GM10266 (cell line): ENCODE data around the gene ATP8A2.

ENCODE experiments used
- DNase-seq: peaks from one replicate; pipeline ENCODE4 v3.0.0; 2012; ENCODE audit errors: extremely low spot score
- TF ChIP-seq, protein P1 (sequence below): IDR thresholded peaks from 2 replicates; pipeline ENCODE4 v1.5.1; 2012; ENCODE audit warnings: mild to moderate bottlenecking, low read depth; ENCODE audit not compliant: control insufficient read depth, insufficient read depth; ENCODE audit errors: missing control alignments

ATP8A2 gene

DNA sequence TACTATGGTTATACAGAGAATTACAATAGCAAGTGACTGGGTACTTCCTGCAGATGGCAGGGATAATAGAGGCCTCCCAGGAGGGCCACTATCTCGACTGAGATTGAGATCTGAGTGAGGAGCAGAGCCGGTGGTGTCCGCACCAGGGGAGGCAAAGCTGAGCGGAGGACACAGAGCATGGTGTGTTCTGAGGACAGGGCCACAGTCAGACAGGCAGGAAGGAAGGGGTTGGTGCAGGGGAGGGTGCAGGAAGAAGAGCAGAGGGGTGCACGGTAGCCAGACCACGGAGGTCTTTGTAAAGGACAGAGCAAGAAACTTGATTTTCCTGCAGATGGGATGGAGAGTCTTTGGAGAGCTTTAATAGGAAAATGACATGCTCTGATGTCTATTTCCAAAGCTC, 527.7 kb downstream of the ATP8A2 start:
- TF ChIP-seq, protein P1, sequence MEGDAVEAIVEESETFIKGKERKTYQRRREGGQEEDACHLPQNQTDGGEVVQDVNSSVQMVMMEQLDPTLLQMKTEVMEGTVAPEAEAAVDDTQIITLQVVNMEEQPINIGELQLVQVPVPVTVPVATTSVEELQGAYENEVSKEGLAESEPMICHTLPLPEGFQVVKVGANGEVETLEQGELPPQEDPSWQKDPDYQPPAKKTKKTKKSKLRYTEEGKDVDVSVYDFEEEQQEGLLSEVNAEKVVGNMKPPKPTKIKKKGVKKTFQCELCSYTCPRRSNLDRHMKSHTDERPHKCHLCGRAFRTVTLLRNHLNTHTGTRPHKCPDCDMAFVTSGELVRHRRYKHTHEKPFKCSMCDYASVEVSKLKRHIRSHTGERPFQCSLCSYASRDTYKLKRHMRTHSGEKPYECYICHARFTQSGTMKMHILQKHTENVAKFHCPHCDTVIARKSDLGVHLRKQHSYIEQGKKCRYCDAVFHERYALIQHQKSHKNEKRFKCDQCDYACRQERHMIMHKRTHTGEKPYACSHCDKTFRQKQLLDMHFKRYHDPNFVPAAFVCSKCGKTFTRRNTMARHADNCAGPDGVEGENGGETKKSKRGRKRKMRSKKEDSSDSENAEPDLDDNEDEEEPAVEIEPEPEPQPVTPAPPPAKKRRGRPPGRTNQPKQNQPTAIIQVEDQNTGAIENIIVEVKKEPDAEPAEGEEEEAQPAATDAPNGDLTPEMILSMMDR: no peak
- DNase-seq: no peak

DNA sequence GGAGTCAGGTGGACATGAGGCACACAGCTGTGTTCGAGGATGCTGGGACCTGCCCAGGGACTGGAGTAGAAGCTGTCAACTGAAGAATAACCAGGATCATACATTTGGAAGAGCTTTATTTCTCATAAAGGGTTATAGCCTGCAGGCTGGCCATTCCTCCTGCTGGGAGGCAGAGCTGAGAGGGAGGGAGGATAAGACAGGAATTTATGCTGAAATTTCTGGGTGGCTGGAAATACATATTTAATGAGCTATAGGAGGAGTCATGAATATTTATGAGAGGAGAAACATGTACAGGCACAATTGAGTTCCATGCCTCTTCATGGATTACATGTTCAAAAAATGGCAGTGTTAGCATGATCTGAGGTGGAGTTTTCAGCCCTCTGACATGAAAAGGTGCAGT, 528.2 kb downstream of the ATP8A2 start:
- TF ChIP-seq, protein P1: no peak
- no peak for DNase-seq

DNA sequence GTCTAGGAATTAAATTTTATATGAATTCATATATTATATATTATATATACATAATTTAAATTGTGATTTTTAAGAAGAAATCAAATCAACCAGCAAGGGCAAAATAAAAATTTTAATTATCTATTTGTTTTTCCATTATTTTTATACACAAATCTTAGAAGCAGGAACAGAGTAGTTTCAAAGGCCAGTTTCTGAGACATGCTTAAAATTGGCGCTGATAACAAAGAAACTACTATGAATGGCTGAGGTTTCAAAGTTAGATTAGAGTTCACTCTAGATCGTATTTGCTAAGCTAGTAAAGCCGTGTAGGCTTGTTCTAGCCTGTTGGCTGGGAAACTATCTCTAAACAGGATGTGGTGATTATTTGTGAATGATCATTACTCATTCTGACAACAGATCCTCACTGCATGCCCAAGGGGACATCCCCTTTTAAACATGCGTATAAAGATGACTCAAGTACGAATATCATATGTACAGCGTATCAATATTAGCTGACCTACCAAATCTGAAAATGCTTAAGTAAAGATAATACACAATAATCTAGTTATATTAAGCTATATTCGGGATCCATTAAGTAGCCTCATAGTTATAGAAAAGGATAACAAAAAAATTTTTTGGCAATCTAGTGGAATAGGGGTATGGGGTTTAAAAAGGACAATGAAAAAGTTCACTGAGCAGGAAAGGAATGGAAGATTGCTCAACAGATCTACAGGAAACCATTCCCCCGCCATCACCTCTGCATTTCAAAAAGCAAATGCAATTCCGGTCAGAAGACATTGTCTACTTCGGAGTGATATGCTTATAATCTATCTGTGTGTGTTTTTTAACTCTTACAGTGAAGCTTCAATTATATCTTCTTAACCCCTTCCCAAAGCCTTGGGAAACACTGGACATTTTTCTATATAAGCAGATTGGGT, 529.9 kb downstream of the ATP8A2 start:
- TF ChIP-seq, protein P1: no peak
- peak; percentile 16 for DNase-seq

DNA sequence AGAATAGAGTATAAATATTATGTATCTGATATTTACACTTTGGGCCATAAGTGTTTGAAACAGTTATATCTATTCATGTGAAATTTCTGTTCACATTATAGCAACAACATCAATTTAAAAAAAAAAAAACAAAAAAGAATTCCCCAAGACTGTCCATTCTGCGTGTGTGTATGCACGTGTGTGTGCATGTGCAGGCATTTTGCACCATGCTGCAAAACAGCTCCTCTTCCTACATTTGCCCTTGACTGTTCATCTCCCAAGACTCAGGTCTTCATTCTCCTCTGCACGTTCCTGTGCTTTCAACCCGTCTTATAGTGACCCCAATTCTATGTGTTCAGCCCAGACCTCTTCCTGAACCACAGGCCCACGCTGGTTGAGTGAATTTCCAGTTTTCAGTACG, 530.7 kb downstream of the ATP8A2 start:
- no peak for DNase-seq
- TF ChIP-seq, protein P1: no peak

DNA sequence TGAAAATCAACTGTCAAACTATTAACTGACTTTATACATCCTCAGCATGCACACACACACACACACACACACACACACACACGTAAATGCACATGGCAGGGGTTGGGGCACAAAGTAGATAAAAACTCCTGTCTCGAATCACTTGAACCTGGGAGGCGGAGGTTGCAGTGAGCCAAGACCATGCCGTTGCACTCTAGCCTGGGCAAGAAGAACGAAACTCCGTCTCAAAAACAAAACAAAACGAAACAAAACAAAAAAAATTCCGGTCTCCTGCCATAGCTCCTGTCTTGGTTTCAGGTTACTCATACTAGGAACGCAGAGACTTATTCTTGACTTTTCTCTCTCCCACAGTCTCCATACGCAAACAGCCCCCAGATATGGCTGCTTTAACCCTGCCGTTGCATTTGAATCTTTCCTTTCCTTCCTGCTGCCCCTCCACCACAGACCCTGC, 531.1 kb downstream of the ATP8A2 start:
- TF ChIP-seq, protein P1: no peak
- DNase-seq: no peak

DNA sequence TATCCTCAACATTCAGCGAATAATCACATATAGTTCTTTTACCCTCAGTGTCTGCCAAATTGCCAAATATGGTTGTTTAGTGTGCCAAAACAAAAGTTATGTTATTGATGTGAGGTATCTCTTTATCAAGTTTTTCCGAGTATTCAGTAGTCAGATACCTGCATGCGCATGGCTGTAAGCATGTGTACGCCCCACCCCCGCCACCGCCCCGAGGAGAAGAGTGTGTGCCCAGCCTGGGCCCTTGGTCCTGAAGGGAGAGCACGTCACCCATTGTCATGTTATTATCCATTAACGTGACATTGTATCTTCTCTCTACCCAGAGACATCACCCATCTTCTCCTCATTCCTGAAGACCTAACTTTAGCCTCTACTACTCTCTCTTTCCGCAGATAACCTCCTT, 533.1 kb downstream of the ATP8A2 start:
- DNase-seq: no peak
- TF ChIP-seq, protein P1: no peak

DNA sequence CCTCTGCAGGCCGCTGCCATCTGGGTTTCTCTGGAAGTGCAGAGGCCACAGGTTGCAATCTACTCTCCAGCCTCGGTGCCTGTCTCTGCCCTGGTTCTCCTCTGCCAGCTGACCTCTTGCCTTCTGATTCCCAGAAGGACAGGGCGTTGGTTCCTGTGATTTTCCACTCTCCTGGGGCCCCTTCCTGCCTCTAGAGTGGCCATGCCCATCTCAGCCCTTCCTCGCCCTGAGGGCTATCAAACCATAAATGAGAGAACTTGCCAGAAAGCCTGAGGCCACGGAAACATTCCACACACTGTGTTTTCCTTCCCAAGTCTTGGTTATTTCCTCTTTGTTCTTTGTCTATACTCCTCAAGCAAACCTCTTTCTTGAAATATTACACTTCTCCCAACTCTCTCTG, 533.8 kb downstream of the ATP8A2 start:
- TF ChIP-seq, protein P1: no peak
- no peak for DNase-seq
